Caco-2 (cell line): Measurements from ENCODE around the gene IFT74. TPM values are rescaled to one million over a fixed set of nuclear protein-coding genes. Genes with fewer than 3 reads are reported as not detected.
A peak's percentile ranks its signal among the peaks of the same experiment; 100 is the strongest.

Experiments
- BruUV-seq: library from RNA; stranded (reverse); fragments of 400-500 nt; replicated peaks from 2 replicates; lab custom pipeline; 2021; lab: Mats Ljungman, UMichigan
- CTCF ChIA-PET: fragments of 300-600 bp; sonication (Branson Sonifier 250); formaldehyde crosslinking; loops from one replicate; lab custom pipeline; 2022; ENCODE audit warnings: antibody characterized with exemption; lab: Charles Lee
- POLR2A ChIA-PET: fragments of 300-600 bp; sonication (Branson Sonifier 250); formaldehyde crosslinking; loops from one replicate; lab custom pipeline; 2022; ENCODE audit warnings: antibody characterized with exemption; lab: Charles Lee
- DNase-seq, 2 experiments: peaks; one replicate each; pipeline versions ENCODE4 v3.0.0 to v3.0.0-alpha.2; 2020 to 2022
- H3K27me3 ChIP-seq: replicated peaks from 2 replicates; pipeline ENCODE4 v1.6.0; 2011; ENCODE audit warnings: low read length; ENCODE audit not compliant: control insufficient read depth, insufficient read depth
- H3K36me3 ChIP-seq: 2 replicates; pipeline ENCODE4 v1.5.1; 2011; ENCODE audit warnings: low read length; ENCODE audit not compliant: control insufficient read depth, insufficient read depth
- H3K4me1 ChIP-seq: fragments of 250-450 bp; sonication (Bioruptor Pico); 2 replicates; pipeline ENCODE4 v1.5.1; 2020; ENCODE audit warnings: mild to moderate bottlenecking
- H3K4me3 ChIP-seq: 2 replicates; pipeline ENCODE4 v1.5.1; 2011; ENCODE audit warnings: low read depth, mild to moderate bottlenecking, control low read depth, low read length
- H3K9me3 ChIP-seq: fragments of 250-450 bp; sonication (Bioruptor Pico); 2 replicates; pipeline ENCODE4 v1.5.1; 2020; ENCODE audit warnings: mild to moderate bottlenecking, moderate library complexity
- H3K27ac Mint-ChIP-seq: one replicate; pipeline ENCODE4 v1.8.0; 2022; ENCODE audit warnings: mixed read lengths; ENCODE audit not compliant: unreplicated experiment
- H3K27me3 Mint-ChIP-seq: one replicate; pipeline ENCODE4 v1.8.0; 2022; ENCODE audit warnings: mixed read lengths; ENCODE audit not compliant: insufficient read depth, unreplicated experiment
- H3K36me3 Mint-ChIP-seq: one replicate; pipeline ENCODE4 v1.8.0; 2022; ENCODE audit warnings: mild to moderate bottlenecking, mixed read lengths; ENCODE audit not compliant: insufficient read depth, unreplicated experiment
- H3K4me1 Mint-ChIP-seq: one replicate; pipeline ENCODE4 v1.8.0; 2022; ENCODE audit warnings: low read depth, mixed read lengths; ENCODE audit not compliant: unreplicated experiment
- H3K4me3 Mint-ChIP-seq: one replicate; pipeline ENCODE4 v1.8.0; 2022; ENCODE audit warnings: mild to moderate bottlenecking, moderate library complexity, mixed read lengths; ENCODE audit not compliant: unreplicated experiment
- H3K9me3 Mint-ChIP-seq: one replicate; pipeline ENCODE4 v1.8.0; 2022; ENCODE audit warnings: mixed read lengths; ENCODE audit not compliant: unreplicated experiment
- CTCF ChIP-seq, 2 experiments: fragments of 200-600 bp in 1 of 2; IDR thresholded peaks; 1 replicate in 1 of 2; 2 replicates in 1 of 2; pipeline versions ENCODE4 v1.5.1 to v1.8.0; 2011 to 2022; ENCODE audit warnings: antibody characterized with exemption in 1 of 2, control low read depth in 1 of 2, inconsistent platforms in 1 of 2, low read depth in 1 of 2, low read length in 1 of 2, mild to moderate bottlenecking in 1 of 2, moderate library complexity in 1 of 2; ENCODE audit not compliant: insufficient read depth in 1 of 2, severe bottlenecking in 1 of 2, unreplicated experiment in 1 of 2
- intact Hi-C: fragments of 100-400 bp; cut with micrococcal nuclease; formaldehyde crosslinking; loops from one replicate; pipeline ENCODE4 v1.10.0; 2022; ENCODE audit not compliant: unreplicated experiment
- total RNA-seq: library from RNA; stranded (reverse); gene quantifications from 2 replicates; pipeline ENCODE4 v1.2.3, GENCODE V29; 2022

Gene IFT74
- total RNA-seq, 1 experiment from 2014 or later, result 3.7 TPM

- POLR2A ChIA-PET, result no interaction called here
- Histone ChIP-seq H3K27me3 (no peaks in the 10 kb centered on the region), H3K36me3 (no peaks in the 10 kb centered on the region), H3K9me3 (no peaks in the 10 kb centered on the region), H3K4me3 (peak overlapping the region; percentile 50), H3K4me1 (no peaks in the 10 kb centered on the region)
- CTCF ChIA-PET, result no interaction called here
- DNase-seq, result no peak
- Mint-ChIP-seq H3K36me3 (no peaks in the 10 kb centered on the region), H3K9me3 (no peaks in the 10 kb centered on the region), H3K27ac (no peak overlapping the region), H3K27me3 (no peaks in the 10 kb centered on the region), H3K4me3 (peak overlapping the region; percentile 72), H3K4me1 (no peaks in the 10 kb centered on the region)
- no TSS peak for BruUV-seq
- no peak for TF ChIP-seq CTCF (IDR thresholded peaks at IDR 0.05; ENCODE audit: insufficient read depth in 1 of 2, low read depth in 1 of 2, low read length in 1 of 2, severe bottlenecking in 1 of 2, unreplicated experiment in 1 of 2)
- intact Hi-C loops, result loop anchor here (1.0 kb wide), 1 partner anchor 10 kb away; the partner anchor contains the start of gene PLAA
Observed at GRCh38 chr9:26956860-26957233, 635 bp downstream of the IFT74 start.

- no peaks in the 10 kb centered on the region for H3K9me3 Mint-ChIP-seq
- no peak overlapping the region for H3K4me3 Mint-ChIP-seq
- Histone ChIP-seq H3K27me3 (no peaks in the 10 kb centered on the region), H3K36me3 (no peaks in the 10 kb centered on the region), H3K4me3 (no peak overlapping the region), H3K9me3 (no peaks in the 10 kb centered on the region), H3K4me1 (no peaks in the 10 kb centered on the region)
- no peak for DNase-seq
- no peaks in the 10 kb centered on the region for H3K27me3 Mint-ChIP-seq
- no peaks in the 10 kb centered on the region for H3K36me3 Mint-ChIP-seq
- ChIA-PET CTCF (no interaction called here), POLR2A (no interaction called here)
- H3K27ac Mint-ChIP-seq, result no peak overlapping the region
- no TSS peak for BruUV-seq
- TF ChIP-seq CTCF (IDR thresholded peaks at IDR 0.05; ENCODE audit: insufficient read depth in 1 of 2, low read depth in 1 of 2, low read length in 1 of 2, severe bottlenecking in 1 of 2, unreplicated experiment in 1 of 2), result no peak
- intact Hi-C loops, result loop anchor here (10.0 kb wide), 1 partner anchor 107 kb away; no protein-coding TSS in a partner anchor
- no peaks in the 10 kb centered on the region for H3K4me1 Mint-ChIP-seq
Observed at GRCh38 chr9:26971721-26972120, 15.5 kb downstream of the IFT74 start.

- no peaks in the 10 kb centered on the region for H3K27me3 ChIP-seq
- H3K36me3 Mint-ChIP-seq, result no peaks in the 10 kb centered on the region
- no peaks in the 10 kb centered on the region for H3K27me3 Mint-ChIP-seq
- H3K4me1 Mint-ChIP-seq, result no peaks in the 10 kb centered on the region
- POLR2A ChIA-PET, result no interaction called here
- intact Hi-C loops, result loop anchor here (10.0 kb wide), 1 partner anchor 109 kb away; no protein-coding TSS in a partner anchor
- no TSS peak for BruUV-seq
- DNase-seq, result no peak
- no peak overlapping the region for H3K27ac Mint-ChIP-seq
- CTCF ChIA-PET, result no interaction called here
- H3K36me3 ChIP-seq, result no peaks in the 10 kb centered on the region
- H3K4me3 Mint-ChIP-seq, result no peak overlapping the region
- no peaks in the 10 kb centered on the region for H3K9me3 Mint-ChIP-seq
- no peaks in the 10 kb centered on the region for H3K9me3 ChIP-seq
- no peak for TF ChIP-seq CTCF (IDR thresholded peaks at IDR 0.05; ENCODE audit: insufficient read depth in 1 of 2, low read depth in 1 of 2, low read length in 1 of 2, severe bottlenecking in 1 of 2, unreplicated experiment in 1 of 2)
- no peak overlapping the region for H3K4me3 ChIP-seq
- H3K4me1 ChIP-seq, result no peaks in the 10 kb centered on the region
Observed at GRCh38 chr9:26973989-26974388, 17.8 kb downstream of the IFT74 start.
